H9 (cell line): ENCODE measurements around the gene SIRT7. TPM values are rescaled to one million over a fixed set of nuclear protein-coding genes. Genes with fewer than 3 reads are reported as not detected.

ENCODE experiments used
- DNase-seq: peaks from one replicate; pipeline ENCODE4 v3.0.0-alpha.2; 2017
- H2AFZ ChIP-seq: one replicate; pipeline ENCODE4 v1.6.1; 2013; ENCODE audit warnings: mild to moderate bottlenecking, low read length, control low read depth, moderate library complexity
- H2AK5ac ChIP-seq: 2 replicates; pipeline ENCODE4 v1.6.1; 2013; ENCODE audit warnings: low read length, control low read depth, mixed read lengths; ENCODE audit not compliant: insufficient read length
- H2BK120ac ChIP-seq: one replicate; pipeline ENCODE4 v1.6.1; 2013; ENCODE audit warnings: low read depth, mild to moderate bottlenecking, low read length, control low read depth, inconsistent platforms; ENCODE audit not compliant: poor library complexity, severe bottlenecking
- H2BK12ac ChIP-seq: 2 replicates; pipeline ENCODE4 v1.6.1; 2013; ENCODE audit warnings: low read length, control low read depth, mixed read lengths, low read depth; ENCODE audit not compliant: insufficient read length
- H2BK15ac ChIP-seq: 2 replicates; pipeline ENCODE4 v1.6.1; 2013; ENCODE audit warnings: low read depth, low read length, control low read depth
- H2BK20ac ChIP-seq: one replicate; pipeline ENCODE4 v1.6.1; 2013; ENCODE audit warnings: low read depth, mild to moderate bottlenecking, low read length, control low read depth, inconsistent platforms; ENCODE audit not compliant: poor library complexity, severe bottlenecking
- H2BK5ac ChIP-seq: 2 replicates; pipeline ENCODE4 v1.6.1; 2013; ENCODE audit warnings: low read length, control low read depth, mixed read lengths; ENCODE audit not compliant: insufficient read length
- H3K14ac ChIP-seq: 2 replicates; pipeline ENCODE4 v1.6.1; 2013; ENCODE audit warnings: low read length, control low read depth; ENCODE audit not compliant: insufficient read depth
- H3K18ac ChIP-seq: 2 replicates; pipeline ENCODE4 v1.6.1; 2013; ENCODE audit warnings: low read depth, mild to moderate bottlenecking, mixed read lengths, low read length, control low read depth; ENCODE audit not compliant: insufficient read length
- H3K23ac ChIP-seq: 2 replicates; pipeline ENCODE4 v1.6.1; 2013; ENCODE audit warnings: low read length, control low read depth, mixed read lengths, low read depth; ENCODE audit not compliant: insufficient read length
- H3K23me2 ChIP-seq: 2 replicates; pipeline ENCODE4 v1.6.1; 2013; ENCODE audit warnings: low read depth, mild to moderate bottlenecking, mixed read lengths, low read length, control low read depth; ENCODE audit not compliant: insufficient read length, poor library complexity, severe bottlenecking
- H3K27ac ChIP-seq: 2 replicates; pipeline ENCODE4 v1.5.1; 2013; ENCODE audit warnings: low read length, control low read depth, mixed read lengths, low read depth; ENCODE audit not compliant: insufficient read length
- H3K27me3 ChIP-seq: 2 replicates; pipeline ENCODE4 v1.6.1; 2013; ENCODE audit warnings: low read length, control low read depth, inconsistent platforms; ENCODE audit not compliant: insufficient read depth
- H3K4ac ChIP-seq: 2 replicates; pipeline ENCODE4 v1.6.1; 2013; ENCODE audit warnings: low read depth, mild to moderate bottlenecking, control low read depth, inconsistent platforms, low read length, moderate library complexity
- H3K4me1 ChIP-seq: 2 replicates; pipeline ENCODE4 v1.6.1; 2013; ENCODE audit warnings: low read length, control low read depth, inconsistent platforms; ENCODE audit not compliant: insufficient read depth
- H3K4me2 ChIP-seq: 2 replicates; pipeline ENCODE4 v1.6.1; 2013; ENCODE audit warnings: low read length, control low read depth, mixed read lengths; ENCODE audit not compliant: insufficient read length, insufficient read depth
- H3K56ac ChIP-seq: 2 replicates; pipeline ENCODE4 v1.6.1; 2013; ENCODE audit warnings: low read depth, mild to moderate bottlenecking, mixed read lengths, low read length, control low read depth; ENCODE audit not compliant: insufficient read length
- H3K79me1 ChIP-seq: 2 replicates; pipeline ENCODE4 v1.6.1; 2013; ENCODE audit warnings: low read depth, mild to moderate bottlenecking, moderate library complexity, low read length, control low read depth, inconsistent platforms; ENCODE audit not compliant: insufficient read depth, poor library complexity, severe bottlenecking
- H3K79me2 ChIP-seq: 2 replicates; pipeline ENCODE4 v1.6.1; 2013; ENCODE audit warnings: low read length, control low read depth, inconsistent platforms; ENCODE audit not compliant: insufficient read depth
- H3K9ac ChIP-seq: 2 replicates; pipeline ENCODE4 v1.6.1; 2013; ENCODE audit warnings: low read length, control low read depth, mixed read lengths; ENCODE audit not compliant: insufficient read length; ENCODE audit errors: extremely low read depth
- H3K9me3 ChIP-seq: one replicate; pipeline ENCODE4 v1.6.1; 2013; ENCODE audit warnings: low read depth, low read length, inconsistent platforms; ENCODE audit not compliant: control insufficient read depth
- H3T11ph ChIP-seq: one replicate; pipeline ENCODE4 v1.6.1; 2013; ENCODE audit warnings: mild to moderate bottlenecking, low read length, control low read depth, inconsistent platforms
- H4K20me1 ChIP-seq: one replicate; pipeline ENCODE4 v1.6.1; 2013; ENCODE audit not compliant: control insufficient read depth, insufficient read length, insufficient read depth
- H4K5ac ChIP-seq: 2 replicates; pipeline ENCODE4 v1.6.1; 2013; ENCODE audit warnings: low read depth, mild to moderate bottlenecking, mixed read lengths, low read length, control low read depth; ENCODE audit not compliant: insufficient read length
- H4K8ac ChIP-seq: replicated peaks from 2 replicates; pipeline ENCODE4 v1.6.1; 2013; ENCODE audit warnings: low read length, control low read depth, mixed read lengths, low read depth; ENCODE audit not compliant: insufficient read length
- H4K91ac ChIP-seq: 2 replicates; pipeline ENCODE4 v1.6.1; 2013; ENCODE audit warnings: low read depth, mild to moderate bottlenecking, moderate library complexity, mixed read lengths, low read length, control low read depth; ENCODE audit not compliant: insufficient read length
- H3K27ac Mint-ChIP-seq, 3 experiments: 2 replicates in 2 of 3; 3 replicates in 1 of 3; pipeline ENCODE4 v1.8.0; 2020 to 2021; ENCODE audit warnings: mixed read lengths in 3 of 3, mild to moderate bottlenecking in 1 of 3, moderate library complexity in 1 of 3
- H3K27me3 Mint-ChIP-seq: 2 replicates; pipeline ENCODE4 v1.8.0; 2021; ENCODE audit warnings: low read depth, mild to moderate bottlenecking, moderate library complexity, mixed read lengths
- H3K36me3 Mint-ChIP-seq, 3 experiments: 2 replicates in 2 of 3; 3 replicates in 1 of 3; pipeline ENCODE4 v1.8.0; 2020 to 2021; ENCODE audit warnings: low read depth in 3 of 3, mixed read lengths in 3 of 3; ENCODE audit not compliant: insufficient read depth in 1 of 3
- H3K4me1 Mint-ChIP-seq, 2 experiments: 2 replicates each; pipeline ENCODE4 v1.8.0; 2020; ENCODE audit warnings: mixed read lengths in 2 of 2
- H3K4me3 Mint-ChIP-seq, 2 experiments: 2 replicates in 1 of 2; 3 replicates in 1 of 2; pipeline ENCODE4 v1.8.0; 2020 to 2021; ENCODE audit warnings: mild to moderate bottlenecking in 2 of 2, mixed read lengths in 2 of 2, moderate library complexity in 1 of 2
- H3K9me3 Mint-ChIP-seq, 2 experiments: 2 replicates in 1 of 2; 3 replicates in 1 of 2; pipeline ENCODE4 v1.8.0; 2020; ENCODE audit warnings: mild to moderate bottlenecking in 2 of 2, mixed read lengths in 2 of 2, moderate library complexity in 1 of 2
- CTCF ChIP-seq: fragments of 200-600 bp; sonication (generic); conservative IDR thresholded peaks from 3 replicates; pipeline ENCODE4 v1.8.0; 2021; ENCODE audit warnings: antibody characterized with exemption, mild to moderate bottlenecking
- WGBS: extraction: QIAGEN DNeasy Blood & Tissue Kit; methylation state at CpG from one replicate; pipeline ENCODE4 v1.1.7; 2013; ENCODE audit warnings: missing lambda C conversion rate, low lambda C conversion rate, mixed read lengths; ENCODE audit not compliant: insufficient read length; ENCODE audit errors: extremely low coverage; 5-methylcytosine and 5-hydroxymethylcytosine counted together
- total RNA-seq: library from RNA; stranded (reverse); gene quantifications from 2 replicates; pipeline ENCODE4 v1.2.1, GENCODE V29; 2021

The SIRT7 gene
- total RNA-seq, 1 experiment from 2014 or later: 29.7 TPM

GRCh38 chr17:81940538-81941483 lies 22.8 kb upstream of the SIRT7 start:
- no peak overlapping the region for H3K27ac ChIP-seq
- H2BK5ac ChIP-seq: no peak overlapping the region
- H3K56ac ChIP-seq: no peak overlapping the region
- H3K4ac ChIP-seq: no peak overlapping the region
- peaks cover 70% of the 10 kb centered on the region for H3K27me3 Mint-ChIP-seq
- peaks cover 9 to 28% of the 10 kb centered on the region in 2 experiments for H3K4me1 Mint-ChIP-seq
- H2BK20ac ChIP-seq: no peak overlapping the region
- H2BK15ac ChIP-seq: no peak overlapping the region
- no peaks in the 10 kb centered on the region for H3K27me3 ChIP-seq
- H4K20me1 ChIP-seq: no peaks in the 10 kb centered on the region
- H4K5ac ChIP-seq: no peak overlapping the region
- H3K9me3 Mint-ChIP-seq: no peaks in the 10 kb centered on the region
- peaks cover 4% of the 10 kb centered on the region for H3K23me2 ChIP-seq
- H3K79me1 ChIP-seq: peaks cover 1% of the 10 kb centered on the region
- no peak for DNase-seq
- H3K14ac ChIP-seq: no peak overlapping the region
- H4K91ac ChIP-seq: no peak overlapping the region
- no peak overlapping the region for H3K18ac ChIP-seq
- H3T11ph ChIP-seq: no peak overlapping the region
- peaks cover 2% of the 10 kb centered on the region; the same call in 1 of the 2 replicates for H3K79me2 ChIP-seq
- no peak overlapping the region for H3K9ac ChIP-seq
- H3K9me3 ChIP-seq: no peaks in the 10 kb centered on the region
- H3K36me3 Mint-ChIP-seq: peaks cover 0 to 5% (median 2%) of the 10 kb centered on the region in 3 experiments; a peak in 4 of 7 replicates
- H3K4me2 ChIP-seq: no peak overlapping the region
- no peak overlapping the region for H2BK120ac ChIP-seq
- H3K4me3 Mint-ChIP-seq: no peak overlapping the region
- no peak overlapping the region for H3K23ac ChIP-seq
- H2AFZ ChIP-seq: no peak overlapping the region
- TF ChIP-seq CTCF: no peak
- no peaks in the 10 kb centered on the region; the same call in 1 of the 2 replicates for H3K4me1 ChIP-seq
- no peak overlapping the region for H4K8ac ChIP-seq
- H2BK12ac ChIP-seq: no peak overlapping the region
- no peak overlapping the region for H2AK5ac ChIP-seq
- no CpG with 5 or more reads among the region's 56 CpGs for WGBS
- no peak overlapping the region for H3K27ac Mint-ChIP-seq
